HG03095 (cell line): ENCODE measurements around the gene GSN.

Experiments used
- ATAC-seq: cut with Tn5 transposase; IDR thresholded peaks from one replicate; pipeline ENCODE4 v1.9.1; 2021; ENCODE audit warnings: moderate library complexity; ENCODE audit not compliant: unreplicated experiment

Gene GSN

DNA sequence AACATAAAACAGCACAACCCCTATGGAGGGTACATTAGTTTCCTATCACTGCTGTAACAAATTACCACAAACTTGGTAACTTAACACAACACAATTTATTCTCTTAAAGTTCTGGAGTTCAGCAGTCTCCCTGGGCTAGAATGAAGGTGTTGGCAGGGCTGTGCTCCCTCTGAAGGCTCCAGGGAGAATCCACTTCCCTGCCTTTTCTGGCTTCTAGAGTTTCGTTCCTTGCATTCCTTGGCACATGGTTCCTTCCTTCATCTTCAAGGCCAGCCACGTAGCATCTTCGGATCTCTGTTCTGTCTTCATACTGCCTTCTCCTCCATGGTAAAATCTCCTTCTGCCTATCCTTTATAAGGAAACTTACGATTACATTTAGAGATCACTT, 25.0 kb upstream of the GSN start:
- ATAC-seq = no peak

DNA sequence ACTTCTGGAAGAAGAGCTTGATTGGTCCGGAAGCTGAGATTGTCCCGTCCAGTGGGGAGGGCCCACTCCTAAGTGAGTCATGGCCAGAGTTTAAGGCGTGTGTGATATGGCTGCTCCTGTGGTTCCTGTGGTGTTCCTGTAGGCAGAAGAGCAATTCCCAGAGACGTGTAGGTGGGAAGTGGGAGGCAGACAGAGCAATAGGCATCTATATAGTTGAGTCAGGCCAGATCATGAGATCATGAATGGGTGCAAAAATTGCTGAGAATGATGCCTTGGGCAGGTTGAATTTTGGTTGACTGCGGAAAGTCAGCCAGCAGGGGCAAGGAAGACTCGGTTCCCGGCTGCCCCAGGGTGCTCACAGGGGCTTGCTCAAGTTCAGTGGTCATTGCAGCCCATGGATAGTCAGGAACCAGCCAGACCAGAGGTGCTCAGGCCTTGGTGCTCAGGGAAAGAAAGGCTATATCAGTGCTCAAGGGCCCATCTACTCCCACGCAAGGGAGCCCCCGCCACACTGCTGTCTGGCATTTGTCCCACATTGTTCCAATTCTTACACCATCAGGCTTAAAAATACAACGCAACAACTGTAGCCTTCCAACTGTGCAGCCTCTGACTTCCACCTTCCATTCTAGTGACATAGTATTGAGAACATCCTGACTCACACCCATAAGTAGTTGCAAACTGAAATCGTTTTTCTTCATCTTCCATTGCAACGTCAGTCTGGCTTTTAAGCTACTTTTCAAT, 21.0 kb upstream of the GSN start:
- ATAC-seq = no peak

DNA sequence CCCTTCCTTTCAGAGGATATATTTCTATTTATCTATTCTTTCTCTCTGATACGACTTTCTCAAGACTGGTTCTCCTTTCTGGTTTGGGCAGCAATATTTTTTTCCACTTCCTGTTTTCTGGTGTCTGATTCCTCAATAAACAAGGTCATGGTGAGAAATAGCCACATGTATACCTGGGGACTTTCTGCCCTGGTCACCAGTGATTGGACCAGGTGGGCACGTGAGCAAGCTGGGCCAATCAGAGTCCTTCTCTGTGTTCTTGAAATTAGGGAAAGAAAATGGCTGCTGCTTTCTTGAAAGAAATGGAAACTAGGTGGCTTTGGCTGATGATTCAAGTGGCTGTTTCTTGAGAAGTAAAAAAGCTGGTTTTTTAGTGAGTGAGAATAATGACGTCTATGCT, 18.4 kb upstream of the GSN start:
- ATAC-seq = no peak

DNA sequence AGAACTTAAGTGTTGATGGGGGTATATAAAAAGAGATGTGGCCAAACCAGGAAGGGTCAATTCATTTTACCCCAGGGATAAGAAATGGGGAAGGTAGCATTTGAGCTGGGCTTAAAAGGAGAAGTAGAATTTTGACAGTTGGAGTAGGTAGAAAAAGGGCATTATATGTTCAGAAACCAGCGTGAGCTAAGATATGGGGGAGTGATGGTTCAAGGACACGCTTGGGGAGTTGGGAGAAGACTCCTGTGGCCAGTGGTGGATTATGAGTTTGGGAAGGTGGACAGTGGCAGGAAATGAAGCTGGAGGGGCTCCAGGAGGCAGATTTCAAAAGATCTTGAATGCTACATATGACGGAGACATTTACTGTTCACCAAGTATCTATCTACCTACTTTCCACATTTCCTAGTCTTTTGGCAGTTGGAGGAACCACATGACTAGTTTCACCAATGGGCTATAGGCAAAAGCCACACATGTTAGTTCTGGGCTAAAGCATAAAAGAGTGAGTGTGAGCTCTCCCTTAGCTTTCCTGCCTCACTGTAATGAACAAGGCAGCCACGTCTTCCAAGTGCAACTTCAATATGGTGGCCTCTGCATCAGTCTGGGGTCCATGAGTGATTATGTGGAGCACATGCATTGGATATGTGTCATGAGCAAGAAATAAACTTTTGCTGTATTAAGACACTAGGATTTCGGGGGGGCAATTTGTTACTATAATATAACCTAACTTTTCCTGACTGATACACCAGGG, 15.7 kb upstream of the GSN start:
- ATAC-seq = no peak

DNA sequence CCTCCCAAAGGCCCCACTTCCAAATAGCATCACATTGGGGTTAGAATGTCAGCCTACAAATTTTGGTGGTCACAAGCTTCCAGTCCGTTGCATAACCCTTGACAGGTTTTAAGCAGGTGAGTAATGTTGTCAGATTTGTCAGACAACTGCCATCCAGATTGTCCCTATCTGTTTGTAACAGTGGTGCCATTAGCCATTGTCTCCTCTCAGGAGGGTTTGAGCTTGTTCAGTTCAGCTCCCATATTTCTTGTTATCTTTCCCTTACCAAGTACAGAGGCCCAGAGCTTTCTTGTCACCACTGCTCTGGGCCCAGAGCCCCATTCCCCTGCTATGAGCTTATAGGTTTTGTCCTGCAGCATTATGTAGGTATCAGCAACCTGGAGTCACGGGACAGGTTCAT, 14.8 kb upstream of the GSN start:
- ATAC-seq = no peak

DNA sequence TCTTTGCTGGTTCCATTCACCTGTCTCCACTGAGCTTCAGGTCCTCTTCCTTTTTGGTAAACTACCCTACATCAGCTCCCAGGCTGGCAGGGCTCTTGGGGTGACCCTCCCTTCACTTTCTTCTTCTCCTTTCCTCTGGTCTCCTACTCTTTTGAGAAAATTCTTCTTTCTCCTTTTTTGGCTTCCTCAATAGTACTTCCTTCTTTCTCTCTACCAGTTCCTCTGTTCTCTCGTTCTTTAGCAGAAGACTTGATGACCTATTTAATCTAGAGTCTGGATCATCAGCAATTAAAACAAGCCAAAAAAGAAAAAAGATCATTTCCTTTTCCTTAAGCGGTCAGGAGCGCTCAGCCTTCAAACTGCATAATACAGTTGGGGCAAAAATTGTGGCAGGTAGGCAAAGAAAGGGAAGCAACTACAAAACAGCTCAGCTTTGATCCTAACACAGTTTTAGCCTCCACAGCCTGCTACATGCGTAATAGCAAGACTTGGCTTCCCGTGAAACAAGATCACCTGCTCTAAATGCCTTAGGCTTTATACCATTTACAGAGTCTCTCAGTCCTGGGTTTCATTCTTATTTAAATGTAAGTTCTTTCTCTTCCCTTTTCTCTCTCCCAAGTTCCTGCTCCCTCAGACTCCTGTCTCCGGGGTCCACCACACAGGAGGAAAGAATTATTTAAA, 14.0 kb upstream of the GSN start:
- ATAC-seq = no peak

DNA sequence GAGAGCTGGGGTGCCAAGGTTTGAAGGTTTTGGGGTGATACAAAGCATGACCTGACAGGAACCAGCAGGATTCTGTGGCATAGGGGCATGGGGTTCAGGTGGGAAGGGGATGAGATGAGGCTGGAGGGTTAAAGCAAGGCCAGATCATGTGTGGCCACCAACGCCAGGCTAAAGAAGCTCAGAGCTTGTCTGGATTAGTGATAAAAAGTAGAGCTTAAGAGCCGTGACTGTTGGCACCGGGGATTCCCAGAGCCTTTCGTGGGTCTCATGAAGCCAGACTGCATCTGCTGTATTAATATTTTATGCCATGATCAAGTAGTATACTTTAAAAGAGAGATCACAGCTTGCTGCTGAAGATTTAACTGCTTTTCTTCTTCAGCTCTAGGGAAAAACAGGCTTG, 8.5 kb upstream of the GSN start:
- ATAC-seq = no peak

DNA sequence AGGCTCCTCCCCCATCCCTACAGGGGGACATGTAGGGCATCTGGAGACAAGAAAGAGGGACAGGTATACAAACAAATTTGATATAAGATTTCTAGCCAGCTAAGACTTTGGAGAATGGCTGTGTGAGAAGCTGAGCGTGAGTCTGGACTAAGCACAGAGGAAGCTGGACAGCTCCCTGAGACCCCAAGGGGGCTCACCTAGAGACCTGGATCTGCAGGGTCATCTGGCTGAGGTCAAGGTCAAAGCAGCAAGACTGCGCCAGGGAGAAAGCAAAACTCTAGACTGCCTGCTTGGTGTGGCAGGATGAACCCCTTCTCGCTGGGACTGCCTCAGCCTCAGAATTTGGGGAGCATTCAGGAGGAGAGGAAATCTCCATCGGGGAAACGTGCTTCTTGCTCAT, 8.0 kb upstream of the GSN start:
- ATAC-seq = no peak

DNA sequence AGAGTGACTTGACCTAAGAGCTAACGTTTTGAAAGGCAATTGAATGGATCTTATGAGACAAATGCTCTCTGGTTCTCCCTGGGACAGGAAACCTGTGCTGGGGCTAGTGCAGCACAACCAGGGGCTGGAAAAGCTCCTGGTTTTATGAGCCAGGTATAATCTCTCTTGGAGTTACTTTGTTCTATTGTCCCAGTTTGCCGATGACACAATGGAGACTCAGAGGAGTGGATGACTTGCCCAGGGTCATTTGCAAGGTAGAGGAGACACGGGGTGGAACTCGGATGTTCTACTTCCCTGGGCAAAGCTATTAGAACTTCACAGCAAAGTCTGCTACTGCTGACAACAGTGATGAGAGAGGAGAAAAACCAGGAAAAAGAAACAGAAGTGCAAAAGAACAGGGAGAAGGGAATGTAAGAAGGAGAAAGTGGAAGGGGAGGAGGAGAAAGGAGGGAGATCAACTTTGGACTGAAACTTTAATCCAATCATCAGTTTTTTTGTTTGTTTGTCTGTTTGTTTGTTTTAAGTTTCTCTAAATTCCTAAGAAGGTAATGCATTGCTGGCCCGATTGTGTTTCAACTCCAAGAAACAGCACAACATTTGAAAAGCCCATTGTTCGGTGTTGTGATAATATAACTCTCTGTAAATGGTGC, 7.4 kb upstream of the GSN start:
- ATAC-seq = no peak

DNA sequence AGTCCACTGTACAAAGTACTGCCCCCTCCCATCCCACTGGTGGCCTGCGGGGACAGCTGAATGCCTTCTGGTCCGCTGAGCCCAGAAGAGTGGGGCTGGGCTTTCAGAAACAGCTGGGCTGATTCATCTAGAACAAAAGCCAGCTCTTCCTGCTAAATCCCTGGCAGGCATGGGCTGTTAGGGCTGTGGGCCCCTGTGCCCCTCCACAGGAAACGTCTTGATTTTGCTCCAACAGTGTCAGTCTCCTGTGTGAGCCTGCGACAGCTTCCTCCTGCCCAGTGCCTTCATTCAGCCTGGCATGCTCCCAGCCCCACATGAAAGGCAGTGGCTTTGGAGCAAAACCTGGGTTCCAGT, 6.9 kb upstream of the GSN start:
- ATAC-seq = no peak

DNA sequence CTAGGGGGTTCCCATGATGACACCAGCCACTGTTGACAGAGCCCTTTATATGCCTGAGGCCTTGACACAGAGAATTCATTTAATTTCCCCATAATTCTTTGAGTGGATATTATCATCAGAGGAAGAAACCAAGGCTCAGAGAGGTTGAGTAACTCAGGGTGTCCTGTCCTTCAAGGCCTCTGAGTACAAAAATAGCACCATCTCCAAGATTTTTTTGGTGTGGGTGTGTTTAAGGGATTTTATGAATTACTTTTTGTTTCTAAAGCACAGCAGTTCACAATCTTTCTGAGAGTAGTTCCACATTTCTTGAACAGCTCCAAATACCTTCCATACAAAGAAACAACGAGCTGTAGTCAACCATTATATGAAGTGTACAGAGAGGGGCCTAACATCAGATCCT, 6.2 kb upstream of the GSN start:
- ATAC-seq = no peak

DNA sequence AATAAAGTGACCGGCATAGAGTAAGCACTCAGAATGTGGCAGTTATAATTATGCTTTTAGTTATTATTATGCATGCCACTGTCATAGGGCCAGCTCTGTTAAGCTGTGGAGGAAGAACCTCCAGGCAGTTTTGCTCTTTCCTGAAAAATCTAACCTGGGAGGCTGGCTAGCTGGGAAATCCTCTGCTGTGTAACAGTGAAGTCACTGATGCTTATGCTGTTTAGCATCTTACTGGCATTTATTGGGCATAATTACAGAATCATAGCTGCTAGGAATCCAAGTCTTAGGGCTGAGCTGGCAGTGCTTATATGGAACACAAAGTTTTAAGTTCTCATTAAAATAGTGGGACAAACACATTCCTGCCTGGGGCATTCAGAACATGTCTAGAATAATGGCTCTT, 5.5 kb upstream of the GSN start:
- ATAC-seq = no peak

DNA sequence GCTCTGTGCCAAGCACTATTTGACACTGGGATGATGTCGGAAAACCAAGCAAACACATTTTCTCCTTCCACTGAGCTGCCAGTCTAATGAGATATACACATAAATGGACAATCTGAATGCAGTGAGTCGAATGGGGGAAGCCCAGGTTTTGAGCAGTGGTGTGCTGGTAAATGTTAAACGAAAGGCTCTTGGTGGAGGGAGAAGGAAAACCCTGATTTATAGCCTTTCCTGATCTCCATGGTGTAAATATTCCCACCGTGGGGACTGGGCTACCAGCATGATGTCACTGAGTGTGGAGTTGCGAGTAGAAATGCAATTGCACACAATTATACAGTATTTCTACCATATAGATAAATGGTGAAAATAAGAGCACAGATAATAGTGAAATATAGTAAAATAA, 5.0 kb upstream of the GSN start:
- no peak for ATAC-seq

DNA sequence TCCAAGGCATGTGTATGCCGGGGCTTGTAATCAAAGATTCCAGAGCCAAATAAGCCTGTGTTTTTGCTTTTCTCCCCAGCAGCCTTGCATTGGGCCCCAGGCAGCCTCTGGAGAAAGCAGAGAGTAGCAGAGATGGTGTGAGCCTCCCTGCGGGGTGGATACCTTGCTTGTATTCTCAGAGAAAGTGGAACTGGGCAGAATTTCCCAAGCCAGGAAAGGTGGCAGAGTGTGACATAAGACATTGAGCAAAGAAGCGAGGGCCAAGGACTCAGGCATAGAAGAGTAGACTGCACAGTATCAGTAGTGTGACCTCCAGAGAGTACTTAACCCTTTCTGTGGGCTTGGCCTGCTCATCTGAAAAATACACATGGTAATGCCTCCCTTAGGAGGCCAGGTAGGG, 1.6 kb upstream of the GSN start:
- no peak for ATAC-seq

DNA sequence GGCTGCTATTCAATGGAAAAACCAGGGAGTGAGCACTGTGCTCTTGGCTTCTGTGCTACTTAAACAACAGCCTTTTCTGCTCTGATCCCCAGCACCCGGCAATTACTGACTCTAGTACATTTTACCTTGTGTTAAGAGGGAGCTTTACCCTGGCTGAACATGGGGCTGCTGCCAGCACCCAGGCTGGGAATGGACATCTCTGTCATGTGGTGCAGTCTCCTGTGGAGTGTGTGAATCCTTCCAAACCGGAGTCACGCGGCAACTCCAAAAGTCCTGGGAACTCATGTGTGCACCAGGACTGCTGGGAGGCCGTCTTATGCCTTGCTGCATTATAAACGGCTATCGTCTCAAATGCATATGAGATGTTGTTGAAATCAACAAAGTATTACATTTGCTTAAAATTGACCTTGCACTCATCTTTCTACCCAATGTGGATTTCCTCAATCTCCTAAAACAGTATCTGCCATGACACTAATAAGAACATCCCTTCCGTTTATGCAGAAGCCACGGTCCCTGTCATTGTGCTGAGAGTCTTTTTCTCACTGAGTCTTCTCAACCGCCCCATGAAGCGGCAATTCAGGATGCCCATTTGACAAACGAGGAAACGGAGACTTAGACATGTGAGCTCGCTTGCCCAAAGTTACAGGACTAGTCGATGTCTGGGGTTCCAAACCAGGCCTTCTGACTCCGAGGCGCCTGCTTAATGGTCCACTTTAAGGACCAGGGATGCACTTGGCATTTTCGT, 884 bp upstream of the GSN start:
- no peak for ATAC-seq

DNA sequence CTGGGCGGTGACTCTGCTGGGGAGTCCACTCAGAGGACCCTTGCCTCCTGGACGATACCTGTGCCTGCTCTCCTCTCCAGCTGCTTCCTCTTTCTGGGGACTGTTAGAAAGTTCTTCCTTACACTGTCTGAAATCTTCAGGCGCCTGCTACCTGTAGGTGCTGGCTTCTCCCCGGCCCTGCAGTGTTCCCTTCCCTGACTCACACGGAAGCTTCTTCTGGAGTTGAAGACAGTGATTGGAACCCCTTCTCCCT, 562 bp downstream of the GSN start:
- no peak for ATAC-seq

DNA sequence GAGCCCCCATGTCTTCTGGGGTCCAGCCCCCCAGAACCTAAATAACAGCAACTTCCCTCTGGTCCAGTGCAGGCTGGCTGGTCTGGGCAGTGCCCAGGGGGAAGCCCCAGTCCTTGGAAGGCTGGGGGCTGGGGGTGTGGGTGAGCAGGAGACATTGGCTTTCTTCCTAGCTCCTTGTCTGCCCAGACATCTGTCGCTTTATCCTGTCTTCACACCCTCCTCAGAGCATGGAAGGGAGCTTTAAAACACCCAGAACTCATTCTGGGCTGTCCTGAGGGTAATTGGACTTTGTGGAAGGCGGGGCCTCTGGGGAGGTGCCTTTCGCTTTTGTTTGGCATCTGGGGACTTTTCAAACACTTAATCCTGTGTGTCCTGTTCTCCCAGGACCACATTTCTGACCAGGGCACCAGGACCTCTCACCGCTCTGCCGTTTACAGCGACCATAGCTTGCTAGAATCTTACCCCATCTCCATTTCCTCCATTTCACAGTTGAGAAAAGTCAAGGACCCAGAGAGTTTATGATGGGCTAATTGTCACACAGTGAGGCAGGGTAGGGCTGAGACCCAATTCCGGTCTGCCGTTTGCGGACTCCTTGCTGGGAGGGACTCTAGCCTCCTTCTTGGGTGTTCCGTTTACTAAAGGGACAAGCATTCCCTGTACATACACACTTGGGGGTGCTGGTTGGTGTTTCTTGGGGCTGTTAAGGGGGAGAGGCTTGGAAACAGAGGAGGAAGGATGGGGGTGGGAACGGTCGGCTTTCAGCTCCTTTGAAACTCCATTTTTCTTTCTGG, 1.1 kb downstream of the GSN start:
- no peak for ATAC-seq

DNA sequence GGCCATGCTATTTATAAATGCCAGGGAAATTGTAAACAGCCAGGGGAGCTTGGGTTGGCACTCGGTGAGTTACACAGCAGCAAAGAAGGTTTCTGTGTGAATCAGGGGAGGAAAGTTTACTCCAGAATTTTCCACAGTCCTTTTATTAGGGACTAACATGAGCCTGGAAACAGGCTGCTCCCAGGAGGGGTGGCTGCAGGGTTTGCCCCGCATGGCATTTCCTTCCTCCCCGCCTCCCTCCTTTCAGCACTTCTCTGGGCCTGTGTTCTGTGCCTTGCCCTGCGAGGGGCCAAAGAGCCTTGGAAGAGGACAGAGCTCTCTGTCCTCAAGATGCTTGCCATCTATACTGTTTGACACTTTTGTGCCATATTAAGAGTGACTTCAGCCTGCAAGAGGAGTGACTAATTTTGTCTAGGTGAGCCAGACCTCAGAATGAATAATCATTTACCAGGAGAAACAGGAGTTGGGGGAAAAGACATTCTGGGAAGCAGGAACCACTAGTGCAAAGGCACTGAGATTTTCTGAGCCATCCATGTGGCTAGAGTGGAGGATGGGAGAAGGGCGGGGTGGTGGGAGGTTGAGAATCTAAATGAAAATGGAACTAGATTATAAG, 1.8 kb downstream of the GSN start:
- ATAC-seq = no peak

DNA sequence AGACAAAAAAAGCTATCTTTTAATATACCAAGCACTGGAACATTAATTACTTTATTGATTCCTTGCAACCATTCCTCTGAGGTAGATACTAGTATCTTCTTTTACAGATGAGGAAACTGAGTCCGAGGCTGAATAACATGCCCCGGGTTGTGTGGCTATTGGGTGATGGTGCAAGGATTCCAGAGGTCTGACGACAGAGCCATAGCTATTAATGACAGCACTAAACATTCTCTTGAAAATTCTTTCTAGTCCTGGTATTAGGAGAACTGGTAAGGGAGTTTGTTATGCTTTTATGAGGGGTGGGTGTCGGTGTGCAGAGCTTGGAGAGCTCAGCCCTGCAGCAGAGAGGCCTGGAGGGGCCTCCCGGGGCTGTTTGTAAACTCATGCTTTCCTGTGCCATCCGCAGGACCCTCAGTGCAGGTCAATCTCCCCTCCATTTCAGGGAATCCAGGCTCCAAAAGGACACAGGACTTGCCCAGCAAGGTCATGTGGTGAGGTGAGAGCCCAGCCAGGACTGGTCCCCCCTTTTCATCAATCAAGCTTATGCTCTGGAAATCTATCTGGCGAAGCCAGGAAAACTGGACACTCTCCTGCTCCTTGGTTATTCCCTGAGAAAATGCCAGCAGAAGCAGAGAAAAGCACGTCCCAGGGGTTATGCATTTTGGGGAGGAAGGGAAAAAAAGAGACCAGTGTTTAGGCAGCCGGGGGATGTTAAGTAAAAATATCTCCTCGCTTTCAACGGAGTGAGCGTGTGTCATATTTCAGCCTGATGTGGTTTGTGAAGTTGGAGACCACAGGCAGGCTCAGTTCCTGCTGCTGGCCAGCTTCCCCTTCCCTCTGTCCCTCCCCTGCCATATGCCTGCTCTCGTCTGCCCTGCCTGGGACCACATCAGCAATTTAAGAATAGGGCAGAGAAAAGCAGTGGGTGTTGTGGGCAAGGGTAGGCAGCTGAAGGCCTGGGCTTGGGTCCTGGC, 3.7 kb downstream of the GSN start:
- ATAC-seq = no peak
